Right lobe of liver (tissue), 6 donors: ENCODE measurements around the gene AKT3. TPM values are rescaled to one million over a fixed set of nuclear protein-coding genes. Genes with fewer than 3 reads are reported as not detected.

Source experiments
- ATAC-seq, 4 donors: fragments of 200-7000 bp; cut with Tn5 transposase; one replicate each; pipeline ENCODE4 v1.9.1; 2020; ENCODE audit warnings: mild to moderate bottlenecking in 4 of 4, moderate library complexity in 4 of 4
- DNase-seq, 3 donors: peaks; one replicate each; pipeline ENCODE4 v3.0.0-alpha.2; 2020
- H3K27ac ChIP-seq, 3 donors: fragments of 200-600 bp; one replicate each; pipeline ENCODE4 v1.8.0; 2022
- H3K27me3 ChIP-seq, 2 donors: fragments of 200-600 bp; one replicate each; pipeline ENCODE4 v1.8.0; 2022
- H3K36me3 ChIP-seq, 4 donors: fragments of 200-600 bp; sonication (generic) in 1 of 4; one replicate each; pipeline versions ENCODE4 v1.5.1 to v1.8.0; 2017 to 2022; ENCODE audit warnings: control low read depth in 1 of 4
- H3K4me1 ChIP-seq, 4 donors: fragments of 200-600 bp; sonication (generic) in 1 of 4; one replicate each; pipeline versions ENCODE4 v1.5.1 to v1.8.0; 2017 to 2022; ENCODE audit warnings: control low read depth in 1 of 4
- H3K4me3 ChIP-seq, 3 donors: fragments of 200-600 bp; one replicate each; pipeline ENCODE4 v1.8.0; 2022
- H3K9me3 ChIP-seq, 4 donors: fragments of 200-600 bp; sonication (generic) in 1 of 4; one replicate each; pipeline versions ENCODE4 v1.5.1 to v1.8.0; 2017 to 2022; ENCODE audit warnings: control low read depth in 1 of 4
- POLR2A ChIP-seq: fragments of 450-650 bp; IDR thresholded peaks from one replicate; pipeline ENCODE4 v1.6.1; 2017; ENCODE audit warnings: antibody characterized with exemption, mild to moderate bottlenecking
- WGBS: methylation state at CpG from one replicate; pipeline ENCODE4 v1.1.6; 2018; ENCODE audit warnings: low coverage, low lambda C conversion rate; ENCODE audit not compliant: insufficient coverage; ENCODE audit errors: missing lambda C conversion rate; 5-methylcytosine and 5-hydroxymethylcytosine counted together
- intact Hi-C, 2 donors: fragments of 100-400 bp; cut with DNase I; formaldehyde crosslinking; loops; one replicate each; pipeline versions ENCODE4 v1.11.2 to v1.14.1; 2022
- total RNA-seq, 6 experiments: library from RNA; depleted of rRNA in 2 of 6; stranded (reverse); fragments of >200 nt in 2 of 6; fragmentation: NEBNext Ultra II Directional in 3 of 6; extraction: Animal tissue kit (Norgen Biotek cat#: 25700) in 3 of 6; gene quantifications; one replicate each; pipeline versions ENCODE4 v1.1.0 to v1.2.4, GENCODE V29; 2016 to 2023
- TF ChIP-seq, protein P1 (sequence below), 4 donors: fragments of 200-600 bp in 3 of 4; fragments of 450-650 bp in 1 of 4; IDR thresholded peaks; one replicate each; pipeline versions ENCODE4 v1.5.1 to v1.8.0; 2016 to 2022; ENCODE audit warnings: antibody characterized with exemption in 4 of 4, mild to moderate bottlenecking in 2 of 4
- donor health status: DM: no; HTN: yes; CAD: no.
- donor health status: DM: no; HTN: no; CAD: no.
- donor health status: DM: no; HTN: no; CAD: no.
- donor health status: DM: no; HTN: yes; CAD: no.
- donor health status: DM: no; HTN: yes; CAD: no.

AKT3 gene
- total RNA-seq, 6 experiments from 2014 or later, result 4.9 to 9.6 (median 6.8) TPM

DNA sequence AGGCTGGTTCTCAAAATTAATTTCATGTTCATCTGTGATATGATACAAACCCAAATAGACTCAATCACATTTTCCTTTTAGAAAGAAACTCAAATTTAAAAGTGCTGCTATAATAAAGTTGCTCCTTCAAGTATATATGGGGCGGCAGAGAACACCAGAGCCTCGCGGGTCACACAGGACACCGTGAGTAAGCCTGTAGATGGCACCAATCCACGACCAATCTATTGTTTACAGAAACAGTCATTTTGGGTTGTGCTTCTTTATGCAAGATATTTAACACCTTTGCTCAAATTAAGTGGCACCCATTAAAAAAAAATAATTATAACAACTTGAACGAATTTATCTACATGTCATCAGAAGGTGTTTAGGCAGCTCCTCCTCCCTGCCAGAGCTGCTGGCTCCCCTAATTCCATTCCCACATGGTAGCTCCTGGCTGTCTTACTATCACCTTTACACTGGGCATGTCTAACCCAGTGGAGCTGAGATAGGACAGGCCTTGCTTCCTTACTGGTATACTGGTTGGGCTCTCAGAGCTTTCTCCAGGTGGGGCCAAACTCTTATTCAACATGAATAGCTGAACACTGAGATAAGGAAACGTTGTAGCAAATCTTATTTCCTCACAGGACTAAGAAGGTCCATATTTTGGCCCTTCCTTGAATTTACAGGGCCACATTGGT is 307.2 kb downstream of the AKT3 start:
- no peaks in the 10 kb centered on the region for H3K36me3 ChIP-seq
- no peak overlapping the region for H3K4me3 ChIP-seq
- H3K27me3 ChIP-seq, result no peaks in the 10 kb centered on the region
- TF ChIP-seq POLR2A, result no peak
- TF ChIP-seq, protein P1, sequence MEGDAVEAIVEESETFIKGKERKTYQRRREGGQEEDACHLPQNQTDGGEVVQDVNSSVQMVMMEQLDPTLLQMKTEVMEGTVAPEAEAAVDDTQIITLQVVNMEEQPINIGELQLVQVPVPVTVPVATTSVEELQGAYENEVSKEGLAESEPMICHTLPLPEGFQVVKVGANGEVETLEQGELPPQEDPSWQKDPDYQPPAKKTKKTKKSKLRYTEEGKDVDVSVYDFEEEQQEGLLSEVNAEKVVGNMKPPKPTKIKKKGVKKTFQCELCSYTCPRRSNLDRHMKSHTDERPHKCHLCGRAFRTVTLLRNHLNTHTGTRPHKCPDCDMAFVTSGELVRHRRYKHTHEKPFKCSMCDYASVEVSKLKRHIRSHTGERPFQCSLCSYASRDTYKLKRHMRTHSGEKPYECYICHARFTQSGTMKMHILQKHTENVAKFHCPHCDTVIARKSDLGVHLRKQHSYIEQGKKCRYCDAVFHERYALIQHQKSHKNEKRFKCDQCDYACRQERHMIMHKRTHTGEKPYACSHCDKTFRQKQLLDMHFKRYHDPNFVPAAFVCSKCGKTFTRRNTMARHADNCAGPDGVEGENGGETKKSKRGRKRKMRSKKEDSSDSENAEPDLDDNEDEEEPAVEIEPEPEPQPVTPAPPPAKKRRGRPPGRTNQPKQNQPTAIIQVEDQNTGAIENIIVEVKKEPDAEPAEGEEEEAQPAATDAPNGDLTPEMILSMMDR (IDR thresholded peaks at IDR 0.05), result no peak
- H3K9me3 ChIP-seq, result no peaks in the 10 kb centered on the region
- intact Hi-C loops, result no loop called here
- H3K27ac ChIP-seq, result no peak overlapping the region
- 58% methylated on average over 7 of the region's 7 CpGs for WGBS
- H3K4me1 ChIP-seq, result no peaks in the 10 kb centered on the region
- ATAC-seq (no peak), DNase-seq (no peak)

DNA sequence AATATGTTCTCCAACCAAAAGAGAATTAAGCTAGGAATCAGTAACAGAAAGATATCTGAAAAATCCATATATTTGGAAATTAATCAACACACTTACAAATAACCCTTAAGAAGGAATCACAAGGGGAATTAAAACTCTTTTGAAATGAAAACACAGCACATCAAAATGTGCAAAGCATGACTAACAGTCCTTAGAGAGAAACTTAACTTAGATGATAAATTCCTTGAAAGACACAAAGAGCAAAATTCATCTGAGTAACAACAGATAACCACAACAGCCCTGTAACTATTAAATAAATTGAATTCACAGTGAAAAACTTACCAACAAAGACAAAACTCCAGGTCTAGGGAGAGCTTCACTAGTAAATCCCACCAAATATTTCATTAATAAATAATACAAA is 310.4 kb downstream of the AKT3 start:
- H3K27ac ChIP-seq, result no peak overlapping the region
- H3K36me3 ChIP-seq, result no peaks in the 10 kb centered on the region
- ATAC-seq (no peak), DNase-seq (no peak)
- TF ChIP-seq, protein P1 (IDR thresholded peaks at IDR 0.05), result no peak
- no peak for TF ChIP-seq POLR2A
- no peaks in the 10 kb centered on the region for H3K27me3 ChIP-seq
- intact Hi-C loops, result no loop called here
- H3K4me1 ChIP-seq, result no peaks in the 10 kb centered on the region
- H3K9me3 ChIP-seq, result no peaks in the 10 kb centered on the region
- H3K4me3 ChIP-seq, result no peak overlapping the region

DNA sequence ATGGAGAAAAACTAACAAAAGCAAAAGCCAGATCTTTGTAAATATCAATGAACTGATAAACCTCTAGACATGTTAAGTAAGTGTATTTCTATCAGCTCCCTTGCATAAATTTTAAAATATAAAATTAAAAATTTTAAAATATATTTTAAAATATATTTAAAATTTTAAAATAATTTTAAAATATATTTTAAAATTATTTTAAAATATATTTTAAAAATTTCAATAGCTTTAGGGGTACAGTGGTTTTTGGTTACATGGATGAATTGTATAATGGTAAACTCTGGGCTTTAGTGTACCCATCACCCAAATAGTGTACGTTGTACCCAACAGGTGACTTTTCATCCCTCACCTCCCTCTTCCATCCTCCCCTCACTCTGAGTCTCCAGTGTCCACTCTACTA is 315.0 kb downstream of the AKT3 start:
- Histone ChIP-seq H3K9me3 (no peaks in the 10 kb centered on the region), H3K4me1 (no peaks in the 10 kb centered on the region), H3K36me3 (no peaks in the 10 kb centered on the region), H3K27me3 (no peaks in the 10 kb centered on the region), H3K27ac (no peak overlapping the region), H3K4me3 (no peak overlapping the region)
- ATAC-seq (no peak), DNase-seq (no peak)
- 77% methylated on average over 1 of the region's 1 CpG for WGBS
- TF ChIP-seq, protein P1 (IDR thresholded peaks at IDR 0.05), result no peak
- TF ChIP-seq POLR2A, result no peak
- intact Hi-C loops, result no loop called here

- intact Hi-C loops, result no loop called here
- H3K27ac ChIP-seq, result no peak overlapping the region
- ATAC-seq (no peak), DNase-seq (no peak)
- 91% methylated on average over 4 of the region's 4 CpGs for WGBS
- no peaks in the 10 kb centered on the region for H3K27me3 ChIP-seq
- no peak for TF ChIP-seq POLR2A
- TF ChIP-seq, protein P1 (IDR thresholded peaks at IDR 0.05), result no peak
- no peaks in the 10 kb centered on the region for H3K9me3 ChIP-seq
- no peaks in the 10 kb centered on the region for H3K4me1 ChIP-seq
- no peak overlapping the region for H3K4me3 ChIP-seq
- no peaks in the 10 kb centered on the region for H3K36me3 ChIP-seq
Measured at GRCh38 chr1:243529512-243529911, 320.5 kb downstream of the AKT3 start.
